HepG2 (cell line): ENCODE results near the gene ALK. TPM values are rescaled to one million over a fixed set of nuclear protein-coding genes. Genes with fewer than 3 reads are reported as not detected.

Experiments used
- ARID3A ChIP-seq: IDR thresholded peaks from 2 replicates; pipeline ENCODE4 v1.6.1; 2012; ENCODE audit warnings: low read depth, low read length, improper control_type of control experiment
- FOXK1 ChIP-seq: sonication (generic); formaldehyde crosslinking; IDR thresholded peaks from 2 replicates; pipeline ENCODE4 v1.4.0; 2020; ENCODE audit warnings: low read depth, missing genetic modification reagents, borderline replicate concordance
- IRF2 ChIP-seq: IDR thresholded peaks from 2 replicates; pipeline ENCODE4 v1.6.1; 2018; ENCODE audit warnings: missing genetic modification reagents, missing compliant biosample characterization
- JDP2 ChIP-seq: sonication (generic); formaldehyde crosslinking; IDR thresholded peaks from 2 replicates; pipeline ENCODE4 v1.8.1; 2022; ENCODE audit warnings: missing genetic modification reagents, borderline replicate concordance
- KAT2B ChIP-seq: fragments of 150-350 bp; IDR thresholded peaks from 2 replicates; pipeline ENCODE4 v1.6.1; 2014; ENCODE audit warnings: low read depth, low read length, borderline replicate concordance
- MEF2D ChIP-seq: sonication (generic); formaldehyde crosslinking; IDR thresholded peaks from 2 replicates; pipeline ENCODE4 v1.5.1; 2020; ENCODE audit warnings: mild to moderate bottlenecking, missing genetic modification reagents
- NFE2L2 ChIP-seq: fragments of 150-350 bp; IDR thresholded peaks from 2 replicates; pipeline ENCODE4 v1.6.1; 2014; ENCODE audit warnings: low read length
- SALL2 ChIP-seq: sonication (generic); formaldehyde crosslinking; IDR thresholded peaks from 2 replicates; pipeline ENCODE4 v1.8.1; 2023; ENCODE audit warnings: mild to moderate bottlenecking, missing genetic modification reagents, inconsistent platforms
- SKI ChIP-seq: fragments of 450-650 bp; IDR thresholded peaks from one replicate; pipeline ENCODE4 v1.6.1; 2018; ENCODE audit warnings: mild to moderate bottlenecking; ENCODE audit not compliant: partially characterized antibody
- THAP11 ChIP-seq: IDR thresholded peaks from 2 replicates; pipeline ENCODE4 v1.6.1; 2016; ENCODE audit warnings: missing biosample characterization, missing genetic modification reagents
- ZFP36L1 ChIP-seq: sonication (generic); formaldehyde crosslinking; IDR thresholded peaks from 2 replicates; pipeline ENCODE4 v1.8.0; 2022; ENCODE audit warnings: mild to moderate bottlenecking, missing genetic modification reagents, moderate library complexity
- ZNF841 ChIP-seq: sonication (generic); formaldehyde crosslinking; IDR thresholded peaks from 2 replicates; pipeline ENCODE4 v1.8.1; 2023; ENCODE audit warnings: missing genetic modification reagents, borderline replicate concordance
- polyA plus RNA-seq, 8 experiments: library from polyadenylated mRNA; depleted of rRNA in 3 of 8; stranded (reverse) in 7 of 8; unstranded in 1 of 8; fragments of >200 nt; fragmentation: Illumina TruSeq in 4 of 8; extraction: Trizol in 4 of 8; gene quantifications; 2 replicates each; pipeline versions ENCODE4 v1.2.1 to v1.2.3, GENCODE V29; 2011 to 2016; ENCODE audit warnings: low read depth in 4 of 8, missing spikeins in 1 of 8, mixed read lengths in 1 of 8; ENCODE audit not compliant: insufficient read depth in 1 of 8
- total RNA-seq, 5 experiments: library from RNA; depleted of rRNA; stranded (reverse); fragments of >200 nt; fragmentation: Illumina TruSeq; extraction: Trizol; gene quantifications; 2 replicates each; pipeline ENCODE4 v1.2.3, GENCODE V29; 2016; ENCODE audit warnings: low read depth in 1 of 5
- TF ChIP-seq, protein P1 (sequence below): sonication (generic); formaldehyde crosslinking; IDR thresholded peaks from 2 replicates; pipeline ENCODE4 v1.8.0; 2022; ENCODE audit warnings: missing genetic modification reagents, mild to moderate bottlenecking, moderate library complexity, borderline replicate concordance
- TF ChIP-seq, protein P2 (sequence below), 2 experiments: fragments of 450-650 bp in 1 of 2; sonication (generic) in 1 of 2; formaldehyde crosslinking; IDR thresholded peaks; 2 replicates each; pipeline versions ENCODE4 v1.5.0 to v1.8.0; 2020 to 2022; ENCODE audit warnings: mild to moderate bottlenecking in 1 of 2, missing genetic modification reagents in 1 of 2
- TF ChIP-seq, protein P3 (sequence below): sonication (generic); formaldehyde crosslinking; IDR thresholded peaks from 2 replicates; pipeline ENCODE4 v1.5.0; 2020; ENCODE audit warnings: mild to moderate bottlenecking, missing genetic modification reagents, borderline replicate concordance

ALK gene
- total and polyA plus RNA-seq, 2 of the 13 experiments (the other 11 are each of a cell fraction or from before 2014, with no cell fraction given), result not detected

DNA sequence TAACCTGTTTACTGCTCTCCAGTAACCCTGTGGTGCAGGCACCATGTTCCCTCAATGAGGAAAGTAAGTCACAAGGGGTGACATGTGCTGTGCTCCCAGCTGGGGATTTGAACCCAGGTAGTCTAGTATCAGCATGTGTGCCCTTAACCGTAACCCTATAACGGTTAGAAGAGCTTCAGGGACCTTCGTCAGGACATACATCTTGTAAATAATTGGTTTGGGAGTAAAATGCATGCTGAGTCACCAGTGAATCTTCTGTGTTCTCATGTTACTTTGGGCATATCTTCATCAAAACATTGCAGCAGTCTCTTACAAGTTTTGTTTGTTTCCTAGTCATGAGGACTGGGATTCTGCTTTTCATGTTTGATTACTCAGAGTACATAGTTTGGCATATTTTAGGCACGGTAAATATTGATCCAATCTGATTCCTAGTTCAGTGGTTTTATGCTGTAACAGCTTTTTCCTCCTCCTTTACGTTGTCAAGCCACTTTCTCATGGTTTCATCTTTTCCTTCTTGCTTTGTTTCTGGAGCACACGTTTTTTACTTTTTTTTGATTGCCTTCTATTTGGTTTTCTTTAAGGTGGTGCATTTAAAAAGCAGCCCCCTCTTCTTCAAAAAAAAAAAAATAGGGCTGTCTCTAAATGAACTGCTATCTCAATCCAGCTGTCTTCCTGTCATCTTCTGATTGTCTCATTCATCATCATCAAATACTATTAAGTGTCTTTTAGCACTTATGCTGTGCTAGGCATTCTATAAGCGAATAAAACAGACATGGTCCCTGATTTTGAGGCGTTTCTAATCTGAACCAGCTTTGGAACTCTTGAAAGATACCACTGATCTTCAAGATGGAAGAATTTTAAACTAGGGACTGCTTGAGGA lies 755.8 kb downstream of the ALK start (continued):
- peak; percentile 91 for TF ChIP-seq ARID3A
- TF ChIP-seq THAP11 (CRISPR knock-in tag), result 0 out of 2 replicates have a peak, but pooled peaks have one; percentile 54
- TF ChIP-seq, protein P1, sequence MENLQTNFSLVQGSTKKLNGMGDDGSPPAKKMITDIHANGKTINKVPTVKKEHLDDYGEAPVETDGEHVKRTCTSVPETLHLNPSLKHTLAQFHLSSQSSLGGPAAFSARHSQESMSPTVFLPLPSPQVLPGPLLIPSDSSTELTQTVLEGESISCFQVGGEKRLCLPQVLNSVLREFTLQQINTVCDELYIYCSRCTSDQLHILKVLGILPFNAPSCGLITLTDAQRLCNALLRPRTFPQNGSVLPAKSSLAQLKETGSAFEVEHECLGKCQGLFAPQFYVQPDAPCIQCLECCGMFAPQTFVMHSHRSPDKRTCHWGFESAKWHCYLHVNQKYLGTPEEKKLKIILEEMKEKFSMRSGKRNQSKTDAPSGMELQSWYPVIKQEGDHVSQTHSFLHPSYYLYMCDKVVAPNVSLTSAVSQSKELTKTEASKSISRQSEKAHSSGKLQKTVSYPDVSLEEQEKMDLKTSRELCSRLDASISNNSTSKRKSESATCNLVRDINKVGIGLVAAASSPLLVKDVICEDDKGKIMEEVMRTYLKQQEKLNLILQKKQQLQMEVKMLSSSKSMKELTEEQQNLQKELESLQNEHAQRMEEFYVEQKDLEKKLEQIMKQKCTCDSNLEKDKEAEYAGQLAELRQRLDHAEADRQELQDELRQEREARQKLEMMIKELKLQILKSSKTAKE (CRISPR knock-in tag), result no peak
- peak; percentile 48; the same call in 1 of the 2 replicates for TF ChIP-seq ZFP36L1 (CRISPR knock-in tag)
- peak; percentile 78; the same call in 1 of the 2 replicates for TF ChIP-seq NFE2L2
- peak; percentile 33; the same call in 1 of the 2 replicates for TF ChIP-seq IRF2 (CRISPR knock-in tag)
- TF ChIP-seq JDP2 (CRISPR knock-in tag), result no peak
- peak; percentile 77 for TF ChIP-seq FOXK1 (CRISPR knock-in tag)
- TF ChIP-seq MEF2D (CRISPR knock-in tag), result peak; percentile 96
- no peak for TF ChIP-seq SALL2
- no peak for TF ChIP-seq KAT2B
- TF ChIP-seq, protein P2, sequence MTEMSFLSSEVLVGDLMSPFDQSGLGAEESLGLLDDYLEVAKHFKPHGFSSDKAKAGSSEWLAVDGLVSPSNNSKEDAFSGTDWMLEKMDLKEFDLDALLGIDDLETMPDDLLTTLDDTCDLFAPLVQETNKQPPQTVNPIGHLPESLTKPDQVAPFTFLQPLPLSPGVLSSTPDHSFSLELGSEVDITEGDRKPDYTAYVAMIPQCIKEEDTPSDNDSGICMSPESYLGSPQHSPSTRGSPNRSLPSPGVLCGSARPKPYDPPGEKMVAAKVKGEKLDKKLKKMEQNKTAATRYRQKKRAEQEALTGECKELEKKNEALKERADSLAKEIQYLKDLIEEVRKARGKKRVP (CRISPR knock-in tag; IDR thresholded peaks at IDR 0.05), result peak in 1 of 2 experiments; percentile 85; a peak in 2 of 4 replicates
- TF ChIP-seq ZNF841 (CRISPR knock-in tag), result no peak
- TF ChIP-seq SKI, result peak; percentile 73
- TF ChIP-seq, protein P3, sequence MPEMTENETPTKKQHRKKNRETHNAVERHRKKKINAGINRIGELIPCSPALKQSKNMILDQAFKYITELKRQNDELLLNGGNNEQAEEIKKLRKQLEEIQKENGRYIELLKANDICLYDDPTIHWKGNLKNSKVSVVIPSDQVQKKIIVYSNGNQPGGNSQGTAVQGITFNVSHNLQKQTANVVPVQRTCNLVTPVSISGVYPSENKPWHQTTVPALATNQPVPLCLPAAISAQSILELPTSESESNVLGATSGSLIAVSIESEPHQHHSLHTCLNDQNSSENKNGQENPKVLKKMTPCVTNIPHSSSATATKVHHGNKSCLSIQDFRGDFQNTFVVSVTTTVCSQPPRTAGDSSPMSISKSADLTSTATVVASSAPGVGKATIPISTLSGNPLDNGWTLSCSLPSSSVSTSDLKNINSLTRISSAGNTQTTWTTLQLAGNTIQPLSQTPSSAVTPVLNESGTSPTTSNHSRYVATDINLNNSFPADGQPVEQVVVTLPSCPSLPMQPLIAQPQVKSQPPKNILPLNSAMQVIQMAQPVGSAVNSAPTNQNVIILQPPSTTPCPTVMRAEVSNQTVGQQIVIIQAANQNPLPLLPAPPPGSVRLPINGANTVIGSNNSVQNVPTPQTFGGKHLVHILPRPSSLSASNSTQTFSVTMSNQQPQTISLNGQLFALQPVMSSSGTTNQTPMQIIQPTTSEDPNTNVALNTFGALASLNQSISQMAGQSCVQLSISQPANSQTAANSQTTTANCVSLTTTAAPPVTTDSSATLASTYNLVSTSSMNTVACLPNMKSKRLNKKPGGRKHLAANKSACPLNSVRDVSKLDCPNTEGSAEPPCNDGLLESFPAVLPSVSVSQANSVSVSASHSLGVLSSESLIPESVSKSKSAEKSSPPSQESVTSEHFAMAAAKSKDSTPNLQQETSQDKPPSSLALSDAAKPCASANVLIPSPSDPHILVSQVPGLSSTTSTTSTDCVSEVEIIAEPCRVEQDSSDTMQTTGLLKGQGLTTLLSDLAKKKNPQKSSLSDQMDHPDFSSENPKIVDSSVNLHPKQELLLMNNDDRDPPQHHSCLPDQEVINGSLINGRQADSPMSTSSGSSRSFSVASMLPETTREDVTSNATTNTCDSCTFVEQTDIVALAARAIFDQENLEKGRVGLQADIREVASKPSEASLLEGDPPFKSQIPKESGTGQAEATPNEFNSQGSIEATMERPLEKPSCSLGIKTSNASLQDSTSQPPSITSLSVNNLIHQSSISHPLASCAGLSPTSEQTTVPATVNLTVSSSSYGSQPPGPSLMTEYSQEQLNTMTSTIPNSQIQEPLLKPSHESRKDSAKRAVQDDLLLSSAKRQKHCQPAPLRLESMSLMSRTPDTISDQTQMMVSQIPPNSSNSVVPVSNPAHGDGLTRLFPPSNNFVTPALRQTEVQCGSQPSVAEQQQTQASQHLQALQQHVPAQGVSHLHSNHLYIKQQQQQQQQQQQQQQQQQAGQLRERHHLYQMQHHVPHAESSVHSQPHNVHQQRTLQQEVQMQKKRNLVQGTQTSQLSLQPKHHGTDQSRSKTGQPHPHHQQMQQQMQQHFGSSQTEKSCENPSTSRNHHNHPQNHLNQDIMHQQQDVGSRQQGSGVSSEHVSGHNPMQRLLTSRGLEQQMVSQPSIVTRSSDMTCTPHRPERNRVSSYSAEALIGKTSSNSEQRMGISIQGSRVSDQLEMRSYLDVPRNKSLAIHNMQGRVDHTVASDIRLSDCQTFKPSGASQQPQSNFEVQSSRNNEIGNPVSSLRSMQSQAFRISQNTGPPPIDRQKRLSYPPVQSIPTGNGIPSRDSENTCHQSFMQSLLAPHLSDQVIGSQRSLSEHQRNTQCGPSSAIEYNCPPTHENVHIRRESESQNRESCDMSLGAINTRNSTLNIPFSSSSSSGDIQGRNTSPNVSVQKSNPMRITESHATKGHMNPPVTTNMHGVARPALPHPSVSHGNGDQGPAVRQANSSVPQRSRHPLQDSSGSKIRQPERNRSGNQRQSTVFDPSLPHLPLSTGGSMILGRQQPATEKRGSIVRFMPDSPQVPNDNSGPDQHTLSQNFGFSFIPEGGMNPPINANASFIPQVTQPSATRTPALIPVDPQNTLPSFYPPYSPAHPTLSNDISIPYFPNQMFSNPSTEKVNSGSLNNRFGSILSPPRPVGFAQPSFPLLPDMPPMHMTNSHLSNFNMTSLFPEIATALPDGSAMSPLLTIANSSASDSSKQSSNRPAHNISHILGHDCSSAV, result no peak
